Neural crest cell (in vitro differentiated cells): ENCODE data around the gene AGBL1. TPM values are rescaled to one million over a fixed set of nuclear protein-coding genes. Genes with fewer than 3 reads are reported as not detected.

Source experiments
- DNase-seq: peaks from one replicate; pipeline ENCODE4 v3.0.0; 2021; ENCODE audit warnings: low read depth, mixed read lengths, low spot score
- H3K27ac Mint-ChIP-seq: one replicate; pipeline ENCODE4 v1.8.0; 2021; ENCODE audit warnings: mild to moderate bottlenecking, mixed read lengths; ENCODE audit not compliant: unreplicated experiment
- H3K27me3 Mint-ChIP-seq: 2 replicates; pipeline ENCODE4 v1.8.0; 2021; ENCODE audit warnings: low read depth, mild to moderate bottlenecking, mixed read lengths
- H3K36me3 Mint-ChIP-seq: 2 replicates; pipeline ENCODE4 v1.8.0; 2021; ENCODE audit warnings: low read depth, mild to moderate bottlenecking, mixed read lengths
- H3K4me1 Mint-ChIP-seq: 2 replicates; pipeline ENCODE4 v1.8.0; 2021; ENCODE audit warnings: mixed read lengths
- H3K4me3 Mint-ChIP-seq: one replicate; pipeline ENCODE4 v1.8.0; 2021; ENCODE audit warnings: mild to moderate bottlenecking, mixed read lengths
- H3K9me3 Mint-ChIP-seq: 2 replicates; pipeline ENCODE4 v1.8.0; 2021; ENCODE audit warnings: mixed read lengths
- CTCF ChIP-seq: fragments of 200-600 bp; sonication (generic); conservative IDR thresholded peaks from 2 replicates; pipeline ENCODE4 v1.5.0; 2021; ENCODE audit warnings: antibody characterized with exemption, mild to moderate bottlenecking
- total RNA-seq: library from RNA; stranded (reverse); gene quantifications from 2 replicates; pipeline ENCODE4 v1.2.1, GENCODE V29; 2021

AGBL1 gene
- total RNA-seq, 1 donor from 2014 or later: 0.05 TPM

- Mint-ChIP-seq H3K4me1 (peaks cover 4% of the 10 kb centered on the region), H3K27ac (no peak overlapping the region), H3K4me3 (no peak overlapping the region), H3K36me3 (no peaks in the 10 kb centered on the region), H3K27me3 (no peaks in the 10 kb centered on the region), H3K9me3 (no peaks in the 10 kb centered on the region)
- DNase-seq: no peak
- TF ChIP-seq CTCF: no peak
Measured at GRCh38 chr15:86247249-86247955, 167.7 kb downstream of the AGBL1 start.

DNA sequence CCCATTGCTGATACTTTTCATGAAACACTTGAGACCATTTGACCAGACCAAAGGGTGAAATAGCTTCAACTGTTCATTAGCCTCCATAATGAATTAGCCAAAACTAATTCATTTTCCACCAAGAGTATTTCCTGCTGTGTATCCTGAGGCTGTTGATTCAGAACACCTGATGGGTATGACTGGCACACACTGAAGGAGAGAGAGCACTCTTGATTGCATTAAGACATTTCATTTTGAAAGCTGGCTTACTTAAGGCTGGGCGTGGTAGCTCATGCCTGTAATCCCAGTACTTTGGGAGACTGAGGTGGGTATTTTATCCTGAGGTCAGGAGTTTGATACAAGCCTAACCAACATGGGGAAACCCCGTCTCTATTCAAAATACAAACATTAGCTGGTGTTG is 175.6 kb downstream of the AGBL1 start:
- H3K27me3 Mint-ChIP-seq: peaks cover 2% of the 10 kb centered on the region
- no peak overlapping the region for H3K27ac Mint-ChIP-seq
- H3K9me3 Mint-ChIP-seq: no peaks in the 10 kb centered on the region
- TF ChIP-seq CTCF: no peak
- H3K4me3 Mint-ChIP-seq: no peak overlapping the region
- DNase-seq: no peak
- no peaks in the 10 kb centered on the region for H3K36me3 Mint-ChIP-seq
- H3K4me1 Mint-ChIP-seq: peaks cover 5% of the 10 kb centered on the region

DNA sequence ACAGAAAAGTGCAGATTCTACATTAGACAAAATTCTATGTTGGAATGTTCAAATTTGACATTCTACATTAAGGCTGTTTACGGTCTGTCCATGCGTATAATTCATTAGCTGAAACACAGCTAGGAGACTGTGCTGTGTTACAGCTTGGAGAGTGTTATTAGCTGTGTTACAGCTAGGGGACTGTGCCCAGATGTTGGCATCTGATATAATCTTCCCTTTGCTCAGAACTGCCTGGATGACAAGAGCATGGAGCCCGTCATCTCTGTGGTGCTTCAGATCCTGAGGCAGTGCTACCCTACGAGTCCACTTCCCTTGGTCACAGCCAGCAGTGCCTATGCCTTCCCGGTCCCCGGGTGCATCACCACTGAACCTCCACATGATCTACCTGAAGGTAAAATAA is 177.0 kb downstream of the AGBL1 start:
- Mint-ChIP-seq H3K4me3 (no peak overlapping the region), H3K9me3 (no peaks in the 10 kb centered on the region), H3K4me1 (peaks cover 5% of the 10 kb centered on the region), H3K27me3 (peaks cover 2% of the 10 kb centered on the region), H3K36me3 (no peaks in the 10 kb centered on the region), H3K27ac (no peak overlapping the region)
- DNase-seq: no peak
- no peak for TF ChIP-seq CTCF

DNA sequence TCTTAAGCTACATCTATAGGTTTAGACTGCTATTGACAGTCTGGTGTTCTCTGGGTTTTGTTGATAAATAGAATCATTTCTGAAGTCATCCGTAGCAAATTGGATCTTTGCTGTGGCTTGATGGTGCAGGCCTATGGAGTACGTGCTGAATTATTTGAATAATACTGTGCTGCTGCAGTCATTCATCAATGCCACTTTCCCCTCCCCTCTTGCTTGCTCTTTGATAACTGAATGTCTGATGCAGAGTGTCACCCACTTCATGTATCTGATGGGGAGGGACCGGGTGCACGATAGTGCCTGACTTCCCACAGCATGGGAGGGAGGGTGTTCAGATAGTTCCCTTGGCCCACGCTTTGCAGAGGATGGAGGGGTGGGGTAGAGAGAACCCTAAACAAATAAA is 179.9 kb downstream of the AGBL1 start:
- no peak for DNase-seq
- H3K27me3 Mint-ChIP-seq: peaks cover 2% of the 10 kb centered on the region

GRCh38 chr15:86263230-86263629 is 183.6 kb downstream of the AGBL1 start:
- DNase-seq: no peak
- H3K4me3 Mint-ChIP-seq: no peak overlapping the region
- no peaks in the 10 kb centered on the region for H3K36me3 Mint-ChIP-seq
- H3K27ac Mint-ChIP-seq: no peak overlapping the region
- H3K4me1 Mint-ChIP-seq: peaks cover 5% of the 10 kb centered on the region
- H3K27me3 Mint-ChIP-seq: no peaks in the 10 kb centered on the region
- no peak for TF ChIP-seq CTCF
- H3K9me3 Mint-ChIP-seq: no peaks in the 10 kb centered on the region

More for the DNA sequence above, 179.9 kb downstream of the AGBL1 start:
- no peak overlapping the region for H3K27ac Mint-ChIP-seq
- no peaks in the 10 kb centered on the region for H3K9me3 Mint-ChIP-seq
- no peaks in the 10 kb centered on the region for H3K36me3 Mint-ChIP-seq
- H3K4me3 Mint-ChIP-seq: no peak overlapping the region
- TF ChIP-seq CTCF: no peak
- peaks cover 5% of the 10 kb centered on the region for H3K4me1 Mint-ChIP-seq
